Gastrocnemius medialis (tissue), 4 donors: ENCODE results near the gene AIG1.

Source experiments
- CTCF ChIP-seq, 5 experiments: fragments of 450-650 bp in 3 of 5; fragments of 200-600 bp in 2 of 5; sonication (generic) in 2 of 5; IDR thresholded peaks in 4 of 5; conservative IDR thresholded peaks in 1 of 5; 1 replicate in 4 of 5; 2 replicates in 1 of 5; pipeline ENCODE4 v1.5.1; 2016 to 2019; ENCODE audit warnings: antibody characterized with exemption in 5 of 5, mild to moderate bottlenecking in 3 of 5, moderate library complexity in 3 of 5
- POLR2A ChIP-seq, 2 donors: fragments of 450-650 bp; IDR thresholded peaks; one replicate each; pipeline ENCODE4 v1.6.1; 2017; ENCODE audit warnings: antibody characterized with exemption in 2 of 2, mild to moderate bottlenecking in 2 of 2, moderate library complexity in 2 of 2

GRCh38 chr6:143333081-143333480 is 272.4 kb downstream of the AIG1 start:
- TF ChIP-seq CTCF (IDR thresholded peaks at IDR 0.05 in 4 of 5, conservative IDR thresholded peaks at IDR 0.05 in 1 of 5) (no peak), POLR2A (IDR thresholded peaks at IDR 0.05) (no peak)
